ENCODE data around the gene STARD7.
"Not testable (repeated sequence)": the region's sequence is repeated elsewhere in the genome, so short reads cannot be mapped to it uniquely, and the experiment has no call there.

The STARD7 gene

GRCh38 chr2:96233880-96234316, 25.3 kb upstream of the STARD7 start:
- no peak for DNase-seq (ENCODE audit: low read depth)

GRCh38 chr2:96233436-96233835, 24.8 kb upstream of the STARD7 start:
- no peak for DNase-seq (ENCODE audit: low read depth)

GRCh38 chr2:96231316-96231715, 22.7 kb upstream of the STARD7 start:
- DNase-seq (ENCODE audit: low read depth), result no peak

GRCh38 chr2:96225016-96225533, 16.4 kb upstream of the STARD7 start:
- no peak for DNase-seq (ENCODE audit: low read depth)

- DNase-seq (ENCODE audit: low read depth), result not testable (repeated sequence)
These were observed 12.5 kb upstream of the STARD7 start for GRCh38 chr2:96221106-96221505.

- DNase-seq (ENCODE audit: low read depth), result not testable (repeated sequence)
These were observed 11.3 kb upstream of the STARD7 start for GRCh38 chr2:96219959-96220358.

GRCh38 chr2:96218508-96219131, 10.0 kb upstream of the STARD7 start:
- DNase-seq (ENCODE audit: low read depth), result no peak

GRCh38 chr2:96214554-96214953, 5.9 kb upstream of the STARD7 start:
- DNase-seq (ENCODE audit: low read depth), result no peak

GRCh38 chr2:96213379-96213778, 4.8 kb upstream of the STARD7 start:
- DNase-seq (ENCODE audit: low read depth), result no peak

GRCh38 chr2:96212339-96212738, 3.7 kb upstream of the STARD7 start:
- no peak for DNase-seq (ENCODE audit: low read depth)

- no peak for DNase-seq (ENCODE audit: low read depth)
These were observed 1.1 kb upstream of the STARD7 start for GRCh38 chr2:96209729-96210085.

GRCh38 chr2:96209011-96209728, 543 bp upstream of the STARD7 start:
- DNase-seq (ENCODE audit: low read depth), result no peak

GRCh38 chr2:96207774-96208142, 869 bp downstream of the STARD7 start:
- no peak for DNase-seq (ENCODE audit: low read depth)

GRCh38 chr2:96207073-96207773, 1.4 kb downstream of the STARD7 start:
- no peak for DNase-seq (ENCODE audit: low read depth)

- no peak for DNase-seq (ENCODE audit: low read depth)
These were observed 2.7 kb downstream of the STARD7 start for GRCh38 chr2:96205888-96206287.

- DNase-seq (ENCODE audit: low read depth), result no peak
These were observed 3.6 kb downstream of the STARD7 start for GRCh38 chr2:96204836-96205624.

- DNase-seq (ENCODE audit: low read depth), result no peak
These were observed 5.2 kb downstream of the STARD7 start for GRCh38 chr2:96203130-96204028.

GRCh38 chr2:96202152-96202854, 6.3 kb downstream of the STARD7 start:
- no peak for DNase-seq (ENCODE audit: low read depth)

GRCh38 chr2:96201338-96201737, 7.3 kb downstream of the STARD7 start:
- DNase-seq (ENCODE audit: low read depth), result no peak

GRCh38 chr2:96198921-96199320, 9.7 kb downstream of the STARD7 start:
- no peak for DNase-seq (ENCODE audit: low read depth)

All from CMK (cell line).